ENCODE results near the gene PRRC2B.
A peak's percentile ranks its signal among the peaks of the same experiment; 100 is the strongest.
"Not testable (repeated sequence)": the region's sequence is repeated elsewhere in the genome, so short reads cannot be mapped to it uniquely, and the experiment has no call there.

Gene PRRC2B

GRCh38 chr9:131485728-131486422 is 92.0 kb downstream of the PRRC2B start:
- DNase-seq (ENCODE audit: low read depth in 3 of 3) = no peak

- no peak for DNase-seq (ENCODE audit: low read depth in 3 of 3)
These were observed 93.1 kb downstream of the PRRC2B start for GRCh38 chr9:131487001-131487400.

- no peak for DNase-seq (ENCODE audit: low read depth in 3 of 3)
These were observed 93.7 kb downstream of the PRRC2B start for GRCh38 chr9:131487621-131488031.

GRCh38 chr9:131490514-131490913 is 96.6 kb downstream of the PRRC2B start:
- DNase-seq (ENCODE audit: low read depth in 3 of 3) = no peak

GRCh38 chr9:131491001-131491710 is 97.3 kb downstream of the PRRC2B start:
- no peak for DNase-seq (ENCODE audit: low read depth in 3 of 3)

- DNase-seq (ENCODE audit: low read depth in 3 of 3) = no peak
These were observed 98.2 kb downstream of the PRRC2B start for GRCh38 chr9:131492070-131492469.

- DNase-seq (ENCODE audit: low read depth in 3 of 3) = no peak
These were observed 100.5 kb downstream of the PRRC2B start for GRCh38 chr9:131494296-131494870.

GRCh38 chr9:131495785-131496184 is 101.9 kb downstream of the PRRC2B start:
- no peak for DNase-seq (ENCODE audit: low read depth in 3 of 3)

GRCh38 chr9:131496844-131497405 is 103.0 kb downstream of the PRRC2B start:
- DNase-seq (ENCODE audit: low read depth in 3 of 3) = no peak

- DNase-seq (ENCODE audit: low read depth in 3 of 3) = no peak
These were observed 105.4 kb downstream of the PRRC2B start for GRCh38 chr9:131499254-131499767.

GRCh38 chr9:131500377-131500776 is 106.5 kb downstream of the PRRC2B start:
- peak; percentile 52 to 72 (median 64) for DNase-seq (ENCODE audit: low read depth in 3 of 3)

- DNase-seq (ENCODE audit: low read depth in 3 of 3) = peak; percentile 25 to 59 (median 43)
These were observed 107.2 kb downstream of the PRRC2B start for GRCh38 chr9:131500939-131501541.

- peak; percentile 75 to 84 (median 84) for DNase-seq (ENCODE audit: low read depth in 3 of 3)
These were observed 109.1 kb downstream of the PRRC2B start, which contains the start of gene POMT1 for GRCh38 chr9:131502781-131503625. Gene POMT1, plus strand, starts transcription at chr9:131502918. Its CDS starts 1,301 bp downstream, at chr9:131504219.

GRCh38 chr9:131503626-131504465 is 110.0 kb downstream of the PRRC2B start:
- peak; percentile 64 to 77 (median 65) for DNase-seq (ENCODE audit: low read depth in 3 of 3)

- no peak for DNase-seq (ENCODE audit: low read depth in 3 of 3)
These were observed 111.1 kb downstream of the PRRC2B start for GRCh38 chr9:131505012-131505411.

GRCh38 chr9:131511416-131511815 is 117.5 kb downstream of the PRRC2B start:
- no peak for DNase-seq (ENCODE audit: low read depth in 3 of 3)

- DNase-seq (ENCODE audit: low read depth in 3 of 3) = no peak
These were observed 118.0 kb downstream of the PRRC2B start for GRCh38 chr9:131511880-131512279.

GRCh38 chr9:131513177-131513576 is 119.3 kb downstream of the PRRC2B start:
- no peak for DNase-seq (ENCODE audit: low read depth in 3 of 3)

GRCh38 chr9:131515559-131516031 is 121.7 kb downstream of the PRRC2B start:
- DNase-seq (ENCODE audit: low read depth in 3 of 3) = not testable (repeated sequence)

GRCh38 chr9:131516100-131516499 is 122.2 kb downstream of the PRRC2B start:
- no peak for DNase-seq (ENCODE audit: low read depth in 3 of 3)
